ENCODE results near the gene F11R.
"Not testable (repeated sequence)": the region's sequence is repeated elsewhere in the genome, so short reads cannot be mapped to it uniquely, and the experiment has no call there.

F11R gene

DNA sequence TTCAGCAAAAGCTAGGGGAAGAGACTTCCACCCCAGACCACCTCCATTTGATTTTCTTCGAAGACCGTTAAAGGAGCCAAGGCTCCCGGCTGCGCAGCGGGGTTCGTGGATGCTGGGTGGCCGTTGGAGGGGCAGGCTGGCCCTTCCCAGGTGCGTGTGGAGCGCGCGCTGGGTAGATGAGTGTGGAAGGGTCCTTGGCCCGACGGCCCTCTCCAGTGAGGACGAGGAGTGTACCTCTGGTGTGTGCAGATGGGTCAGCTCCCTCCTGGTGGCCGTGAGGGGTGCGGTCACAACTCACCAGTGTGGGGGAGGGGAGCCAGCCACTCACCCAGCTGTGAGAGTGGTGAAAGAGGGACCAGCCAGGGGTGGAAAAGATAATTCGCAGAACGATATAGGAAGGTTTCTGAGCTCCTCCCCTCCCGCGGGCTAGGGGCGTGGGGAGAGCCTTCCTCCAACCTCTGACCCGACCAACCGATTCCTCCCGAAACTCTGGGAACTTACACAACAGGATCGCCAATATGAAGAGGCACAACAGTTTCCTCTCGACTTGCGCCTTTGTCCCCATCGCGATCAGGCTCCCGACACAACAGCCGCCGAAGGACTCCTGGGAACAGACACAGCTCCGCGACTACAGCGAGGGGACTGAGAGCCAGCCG, at the start of gene F11R:
Gene F11R (minus strand): TSS at position 644 of the 656 bp plus-strand sequence. CDS start 79 bp downstream, at position 565.
- DNase-seq = no peak

- DNase-seq = peak; percentile 44
Measured at GRCh38 chr1:161069731-161070270, 48.8 kb upstream of the F11R start, which contains the start of gene ARHGAP30. Gene ARHGAP30 (minus strand): TSS chr1:161069891. CDS start chr1:161069624, 267 bp downstream.

GRCh38 chr1:161069241-161069640, 48.3 kb upstream of the F11R start:
- DNase-seq = no peak

DNA sequence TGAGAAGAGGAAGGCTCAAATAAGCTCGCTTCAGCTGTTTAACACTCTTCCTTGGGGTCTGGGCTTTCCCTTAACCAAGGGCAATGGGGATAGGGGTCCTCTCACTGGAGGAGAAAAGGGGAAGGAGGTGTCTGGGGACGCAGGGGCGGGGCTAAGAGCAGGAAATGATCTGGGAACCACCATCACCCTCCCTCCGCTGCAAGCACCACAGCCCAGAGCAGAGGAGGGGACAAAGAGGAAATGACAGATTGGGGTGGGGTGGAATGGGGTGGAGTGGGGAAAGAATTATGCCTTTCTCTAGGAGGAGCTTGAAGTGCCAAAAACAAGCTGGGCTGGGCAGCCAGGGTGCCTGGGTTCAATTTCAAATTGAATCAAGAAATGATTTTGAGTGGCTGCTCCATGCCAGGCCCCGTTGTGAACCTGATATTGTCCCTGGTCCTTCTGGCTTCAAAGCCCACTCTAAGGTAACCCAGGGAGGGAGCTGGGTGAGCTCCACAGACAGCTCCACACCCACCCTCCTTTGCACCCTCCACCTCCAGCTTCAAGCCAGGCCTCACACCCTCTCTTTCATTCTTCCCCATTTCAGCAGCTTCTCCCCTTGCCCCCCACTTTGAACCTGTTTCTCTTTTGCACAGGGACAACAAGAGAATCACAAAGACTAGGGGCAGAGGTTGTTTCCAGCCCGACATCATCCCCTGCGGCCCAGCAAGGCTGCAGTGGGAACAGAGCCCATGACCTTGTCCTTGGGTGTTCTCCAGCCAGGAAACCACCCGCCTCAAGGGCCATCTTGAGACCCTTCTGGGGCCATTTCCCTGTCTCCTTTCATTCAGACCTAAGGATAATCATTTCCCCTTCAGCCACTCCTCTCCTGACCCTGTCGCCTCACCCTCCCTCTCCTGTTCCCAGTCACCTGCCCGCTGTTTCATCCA, 47.6 kb upstream of the F11R start:
- DNase-seq = no peak

- DNase-seq = no peak
Measured at GRCh38 chr1:161066694-161067093, 45.7 kb upstream of the F11R start.

GRCh38 chr1:161065681-161066080, 44.7 kb upstream of the F11R start:
- DNase-seq = not testable (repeated sequence)

DNA sequence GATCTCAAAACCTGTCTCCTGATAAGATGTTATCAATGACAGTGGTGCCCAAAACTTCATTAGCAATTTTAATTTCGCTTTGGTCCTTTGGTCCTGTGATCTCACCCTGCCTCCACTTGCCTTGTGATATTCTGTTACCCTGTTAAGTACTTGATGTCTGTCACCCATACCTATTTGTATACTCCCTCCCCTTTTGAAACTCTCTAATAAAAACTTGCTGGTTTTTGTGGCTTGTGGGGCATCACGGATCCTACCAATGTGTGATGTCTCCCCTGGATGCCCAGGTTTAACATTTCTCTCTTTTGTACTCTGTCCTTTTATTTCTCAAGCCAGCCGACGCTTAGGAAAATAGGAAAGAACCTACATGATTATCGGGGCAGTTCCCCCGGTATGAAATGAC, 43.0 kb upstream of the F11R start:
- not testable (repeated sequence) for DNase-seq

DNA sequence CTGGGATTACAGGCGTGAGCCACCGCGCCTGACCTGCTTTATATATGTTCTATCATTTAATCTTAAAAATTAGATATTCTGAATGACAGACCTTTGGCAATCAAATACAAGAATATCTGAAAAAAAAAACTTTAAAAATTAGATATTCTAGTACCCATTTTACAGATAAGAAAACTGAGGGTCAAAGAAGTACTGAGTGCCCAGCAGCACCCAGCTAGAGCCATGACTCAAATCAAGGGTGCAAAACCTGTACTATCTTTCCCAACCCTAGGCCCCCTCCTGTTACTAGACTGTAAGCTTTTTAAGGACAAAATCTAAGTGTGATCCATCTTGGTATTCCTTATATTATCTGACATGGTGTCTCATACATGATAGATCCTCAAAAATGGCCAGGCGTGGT, 40.5 kb upstream of the F11R start:
- no peak for DNase-seq

DNA sequence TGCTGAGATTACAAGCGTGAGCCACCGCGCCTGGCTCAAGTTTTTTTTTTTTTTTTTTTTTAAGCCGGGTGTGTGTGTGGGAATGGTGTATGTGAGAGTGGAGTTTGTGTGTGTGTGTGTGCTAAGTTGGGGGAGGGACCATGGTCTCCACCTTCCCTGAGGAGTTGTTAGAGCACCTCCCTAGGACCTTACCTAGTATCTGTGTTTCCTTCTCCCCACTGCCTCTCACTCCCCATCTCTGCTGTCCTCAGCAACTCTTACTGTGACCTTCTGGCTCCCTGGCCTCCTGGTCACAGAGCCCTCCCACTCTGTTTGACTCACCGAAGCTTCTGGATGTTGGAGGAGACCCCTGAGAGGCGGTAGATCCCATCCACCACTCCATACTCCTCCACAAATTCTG, 38.3 kb upstream of the F11R start:
- no peak for DNase-seq

DNA sequence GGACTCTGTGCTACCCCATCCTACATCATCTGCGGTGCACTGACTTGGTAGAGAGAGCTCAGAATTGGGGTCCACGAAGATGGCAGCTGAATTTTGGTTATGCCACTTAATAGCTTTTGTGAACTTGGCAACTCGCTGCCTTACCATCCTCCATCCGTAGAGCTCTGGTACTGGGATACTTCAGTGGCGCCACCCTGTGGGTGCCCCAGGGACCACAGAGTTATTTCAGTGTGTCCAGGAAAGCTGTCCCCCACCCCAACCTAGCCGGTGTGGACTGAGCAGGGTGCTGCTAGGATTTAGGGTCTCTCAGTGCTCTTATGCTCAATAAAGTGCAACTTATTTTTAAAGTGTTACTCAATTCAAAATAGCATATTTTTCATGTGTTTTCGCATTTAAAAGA, 33.9 kb upstream of the F11R start:
- DNase-seq = no peak

- DNase-seq = no peak
Measured at GRCh38 chr1:161054232-161054631, 33.3 kb upstream of the F11R start.

DNA sequence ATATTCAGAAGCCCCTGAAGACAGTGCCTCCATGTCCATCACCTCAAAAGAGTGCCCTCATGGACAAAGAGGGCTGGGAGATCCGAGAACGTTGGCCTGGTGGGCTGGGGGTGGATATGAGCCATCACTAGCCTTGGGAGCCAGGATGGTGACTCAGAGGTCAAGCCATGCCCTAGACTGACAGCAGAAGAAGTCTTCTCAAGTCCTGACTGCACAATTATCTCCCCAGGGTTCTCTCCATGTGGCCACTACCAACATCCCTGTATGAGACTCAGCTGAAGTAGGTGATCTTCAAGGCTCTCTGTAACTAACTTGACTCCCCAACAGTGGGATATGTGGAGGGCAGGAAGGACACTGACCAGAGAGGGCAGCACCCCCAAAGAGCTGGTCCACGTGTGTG, 31.9 kb upstream of the F11R start:
- DNase-seq = no peak

DNA sequence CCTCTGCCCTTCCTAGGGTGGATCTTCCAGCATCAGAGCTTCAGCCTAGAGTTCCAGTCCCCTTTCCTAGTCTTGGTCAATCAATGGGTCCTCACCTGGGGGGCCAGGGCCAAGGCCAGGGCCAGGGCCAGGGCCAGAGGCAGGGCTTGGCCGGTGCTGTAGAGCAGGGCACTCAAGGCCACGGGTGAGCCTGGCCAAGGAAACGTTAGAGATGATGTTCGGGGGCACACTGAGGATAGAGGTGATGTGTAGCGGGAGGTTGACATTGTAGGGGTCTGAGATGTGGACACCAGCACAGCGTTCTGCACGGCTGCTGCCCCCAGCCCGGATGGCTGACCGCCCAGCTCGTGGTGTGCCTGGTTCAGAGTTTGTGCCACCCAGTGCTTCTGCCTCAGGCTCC, 30.3 kb upstream of the F11R start:
- no peak for DNase-seq

GRCh38 chr1:161048949-161049722, 28.2 kb upstream of the F11R start:
- no peak for DNase-seq

DNA sequence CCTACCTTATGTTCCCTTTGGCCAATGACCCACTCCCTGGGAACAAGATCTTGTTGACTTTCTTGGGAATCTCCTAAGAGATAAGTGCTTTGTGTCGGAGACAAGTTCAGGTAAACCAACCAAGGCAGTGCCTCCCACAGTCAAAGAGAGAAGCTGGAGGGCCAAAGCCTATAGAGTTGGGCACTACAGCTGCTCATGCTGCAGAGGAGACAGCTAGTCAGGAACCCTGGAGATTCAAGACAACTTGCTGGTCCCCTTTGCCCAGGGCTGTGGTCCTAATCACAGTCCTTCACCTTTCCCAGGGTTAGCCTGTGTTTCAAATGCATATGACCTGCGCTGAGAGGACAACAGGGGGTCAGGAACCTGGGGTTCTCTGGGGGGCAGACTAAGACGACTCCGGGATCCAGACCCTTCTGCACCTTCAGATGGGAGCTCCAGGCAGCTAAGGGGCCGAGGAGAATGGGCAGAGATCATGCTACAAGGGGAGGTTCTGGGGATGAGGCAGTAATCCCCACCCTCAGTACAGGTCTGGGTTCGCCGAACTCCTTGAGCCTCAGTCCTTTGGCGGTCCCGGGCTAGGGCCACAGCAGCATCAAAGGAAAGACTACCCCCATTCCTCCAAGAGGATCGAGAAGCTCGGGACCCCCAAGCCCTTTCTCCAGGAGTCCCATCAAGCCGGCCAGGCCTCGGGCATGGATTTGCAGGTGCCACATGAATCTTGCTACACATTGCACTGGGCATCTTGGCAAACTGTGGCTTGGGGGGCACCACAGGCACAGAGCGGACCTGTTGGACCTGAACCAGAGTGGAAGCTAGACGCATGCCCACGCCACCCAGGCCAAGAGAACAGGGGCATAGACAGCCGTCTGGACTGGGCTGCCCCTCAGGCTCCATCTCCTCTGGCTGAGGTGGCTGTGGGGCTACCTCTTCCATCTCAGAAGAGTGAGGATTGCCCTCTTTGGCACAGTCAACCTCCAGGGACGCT, 26.8 kb upstream of the F11R start:
- DNase-seq = no peak

GRCh38 chr1:161046605-161047228, 25.8 kb upstream of the F11R start:
- no peak for DNase-seq

DNA sequence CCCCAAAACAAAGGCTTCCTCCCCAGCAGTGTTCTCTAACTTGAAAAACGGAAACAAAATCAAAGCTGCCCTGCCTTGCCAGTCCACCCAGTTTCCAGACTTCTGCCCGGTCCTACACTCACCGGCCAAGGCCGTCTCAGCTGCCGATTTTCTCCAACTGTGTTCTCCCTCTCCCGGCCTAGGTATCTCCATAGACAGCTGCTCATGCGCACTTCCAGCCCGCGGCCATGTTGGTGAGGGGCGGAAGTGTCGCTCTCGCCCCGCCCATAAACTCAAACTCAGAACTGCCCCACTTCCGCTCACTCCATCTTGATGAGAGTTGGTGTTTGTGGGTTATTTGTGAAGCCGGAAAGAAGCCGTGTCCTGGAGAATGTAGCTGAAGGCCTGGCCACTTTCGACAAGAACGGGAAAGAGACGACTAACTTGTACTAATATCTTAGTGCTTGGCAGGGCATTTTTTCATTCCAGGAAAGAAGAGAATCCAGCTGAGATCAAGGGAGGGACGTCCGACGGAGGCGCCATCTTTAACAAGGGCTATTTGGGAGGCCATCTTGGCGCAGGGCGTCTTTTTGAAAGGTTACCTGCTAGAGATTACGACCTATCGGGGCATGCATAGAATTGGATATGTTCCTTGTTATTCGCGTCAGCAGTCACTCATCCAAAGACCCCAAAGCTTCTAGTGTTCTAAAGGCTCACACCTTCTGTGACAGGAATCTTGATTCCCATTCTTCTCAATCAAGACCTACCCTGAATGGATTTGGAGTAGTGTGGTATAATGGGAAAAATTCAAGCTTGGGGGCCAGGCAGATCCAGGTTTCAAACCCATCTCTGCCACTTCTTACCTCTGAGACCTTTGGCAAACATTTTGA, 25.0 kb upstream of the F11R start, which contains the start of gene USF1:
Gene USF1 (minus strand): TSS at position 242 of the 869 bp plus-strand sequence. CDS start 2,702 bp downstream, outside the sequence.
- peak; percentile 93 for DNase-seq

GRCh38 chr1:161044908-161045735, 24.2 kb upstream of the F11R start:
- DNase-seq = peak; percentile 55

DNA sequence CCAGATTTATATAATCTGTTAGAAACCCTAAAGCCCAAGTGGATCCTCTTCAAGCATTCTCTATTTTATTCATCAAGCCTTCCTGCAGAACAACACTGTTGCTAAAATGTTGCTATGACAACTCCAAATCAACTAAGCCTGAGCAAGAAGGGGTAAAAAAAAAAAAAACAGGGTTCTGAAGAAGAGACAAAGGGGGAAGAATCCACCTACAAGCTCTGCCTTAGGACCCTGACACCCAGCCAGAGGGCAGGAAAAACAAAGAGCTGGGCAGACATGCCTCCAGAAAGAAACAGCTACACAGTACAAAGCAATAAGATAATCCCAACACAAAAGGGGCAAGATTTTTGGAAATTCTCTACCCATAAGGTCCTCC, 23.6 kb upstream of the F11R start:
- no peak for DNase-seq
